Cortex of kidney (tissue), 1 donor: ENCODE measurements around the gene LIPG.

Source experiments
- DNase-seq: peaks from one replicate; lab custom pipeline; 2025; lab: John Stamatoyannopoulos, UW

Gene LIPG

DNA sequence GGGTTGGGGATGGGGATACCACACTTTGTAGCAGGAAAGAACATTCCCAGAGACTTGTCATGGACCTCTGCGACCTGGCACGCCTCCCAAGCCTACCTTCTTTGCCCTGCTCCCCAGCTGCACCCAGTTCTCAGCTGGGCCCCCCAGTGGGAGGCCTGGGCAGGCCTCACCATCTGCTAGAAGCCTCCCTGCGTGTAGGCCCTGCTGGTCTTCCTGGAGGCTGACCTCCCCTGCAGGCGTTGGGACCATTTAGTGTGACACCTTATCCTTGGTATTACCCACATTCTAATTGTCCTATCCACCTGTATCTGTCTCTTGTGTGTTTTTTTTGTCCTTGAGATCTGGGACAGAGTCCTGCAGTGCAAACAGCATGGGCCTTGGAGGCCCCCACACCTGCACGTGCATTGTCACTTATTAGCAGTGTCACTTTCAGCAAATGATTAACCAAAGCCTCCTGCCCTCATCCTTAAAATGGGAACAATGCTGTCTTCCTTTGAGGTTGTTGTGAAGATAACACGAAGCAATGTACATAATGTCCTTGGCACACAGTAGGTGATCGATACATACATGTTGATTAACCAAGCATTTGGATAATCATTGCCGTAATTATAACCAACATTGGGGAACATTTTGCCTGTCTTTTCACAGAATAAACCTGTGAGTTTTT lies 77.2 kb downstream of the LIPG start:
- no peak for DNase-seq

DNA sequence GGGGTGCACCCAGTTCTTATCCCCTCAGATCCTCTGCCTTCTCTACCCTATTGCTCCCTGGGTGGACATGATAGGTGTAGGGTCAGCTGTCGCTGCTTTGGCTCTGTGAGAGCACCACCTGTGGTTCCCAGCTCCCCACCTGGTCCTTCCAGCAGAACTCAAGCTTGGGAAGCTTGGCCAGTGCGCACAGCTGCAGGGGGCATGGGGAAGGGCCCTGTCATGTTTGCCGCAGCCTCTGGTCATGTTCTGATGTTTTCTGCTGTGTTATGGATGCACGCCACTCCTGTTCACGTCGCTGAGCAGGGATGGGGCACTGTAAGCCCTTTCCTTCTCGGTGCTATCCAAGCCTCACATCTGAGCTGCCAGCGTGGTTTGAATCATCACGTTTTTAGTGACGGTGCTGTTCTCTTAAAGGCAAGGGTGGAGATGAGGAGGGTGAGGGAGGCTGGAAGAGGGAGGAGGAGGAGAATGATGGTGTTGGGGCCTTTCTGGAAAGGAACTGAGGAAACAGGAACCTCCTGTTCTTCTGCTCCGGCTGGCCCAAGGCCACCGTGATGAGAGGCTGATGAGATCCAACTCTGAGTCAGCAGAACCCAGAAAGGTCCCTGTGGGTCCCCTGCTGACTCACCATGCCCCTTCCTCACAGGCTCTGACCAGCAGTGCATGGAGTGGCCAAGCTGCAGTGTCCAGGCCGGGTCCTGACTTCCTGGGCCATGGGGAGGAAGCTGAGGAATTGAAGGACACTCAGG lies 78.0 kb downstream of the LIPG start:
- DNase-seq: no peak

DNA sequence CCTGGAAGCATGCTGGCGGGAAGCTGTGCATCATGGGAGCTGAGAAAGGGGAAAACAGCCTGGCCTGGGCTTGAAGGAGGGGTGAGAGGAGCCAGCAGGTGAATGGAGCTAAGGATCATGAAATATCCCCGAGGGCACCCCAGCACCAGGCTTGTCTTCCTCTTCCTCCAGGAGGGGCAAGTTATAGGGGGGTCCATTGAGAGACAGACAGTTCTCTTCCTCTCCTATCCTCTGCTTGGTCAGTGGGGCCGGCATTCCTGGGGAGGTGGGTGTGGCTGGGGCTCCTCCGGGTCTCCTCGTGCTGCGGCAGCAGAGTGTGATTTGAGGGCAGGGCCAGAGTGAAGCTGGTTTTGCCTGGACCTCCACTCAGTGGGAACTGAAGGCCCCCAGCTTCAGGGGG lies 78.9 kb downstream of the LIPG start:
- DNase-seq: no peak

DNA sequence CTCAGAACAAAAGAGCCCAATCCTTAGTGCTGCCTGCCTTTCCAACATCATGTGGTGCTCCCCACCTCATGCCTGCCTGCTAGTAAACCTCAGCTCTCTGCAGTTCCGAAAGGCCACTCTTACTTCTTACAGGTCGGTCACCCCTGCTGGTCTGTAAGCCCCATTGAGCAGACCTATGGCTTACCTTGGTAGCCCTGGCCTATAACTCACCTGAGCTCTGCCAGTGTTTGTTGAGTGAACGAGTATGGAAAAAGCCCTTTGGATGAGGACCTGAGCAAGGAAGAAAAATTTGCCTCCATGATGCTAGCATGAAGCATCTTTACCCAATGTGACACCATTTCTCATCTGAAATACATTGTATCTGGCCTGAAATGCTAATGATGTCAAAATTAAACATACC lies 83.3 kb downstream of the LIPG start:
- no peak for DNase-seq

DNA sequence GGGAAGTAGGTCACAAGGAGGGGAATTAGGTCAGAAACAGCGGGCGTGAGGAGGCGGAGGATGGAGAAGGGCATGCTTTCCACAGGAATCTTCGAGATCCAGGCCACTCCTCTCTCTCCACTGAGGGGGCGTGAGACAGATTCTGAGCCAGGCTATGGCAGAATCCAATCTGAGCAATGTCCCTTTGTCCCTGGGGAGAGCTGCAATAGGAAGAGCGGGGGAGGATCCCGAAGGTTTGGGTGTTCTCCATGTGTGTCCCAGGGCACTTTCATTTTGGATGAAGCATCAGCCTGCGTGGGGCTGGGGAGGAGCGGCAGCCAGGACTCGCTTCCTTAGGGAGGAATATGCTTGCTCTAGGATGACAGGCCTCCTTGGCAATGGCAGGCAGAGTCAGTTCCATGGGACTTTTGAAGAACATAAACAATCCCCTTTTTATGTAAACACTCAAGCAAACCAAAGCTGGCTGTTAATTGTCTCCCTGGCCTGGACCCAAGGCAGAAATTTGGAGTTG lies 84.0 kb downstream of the LIPG start:
- DNase-seq: no peak

DNA sequence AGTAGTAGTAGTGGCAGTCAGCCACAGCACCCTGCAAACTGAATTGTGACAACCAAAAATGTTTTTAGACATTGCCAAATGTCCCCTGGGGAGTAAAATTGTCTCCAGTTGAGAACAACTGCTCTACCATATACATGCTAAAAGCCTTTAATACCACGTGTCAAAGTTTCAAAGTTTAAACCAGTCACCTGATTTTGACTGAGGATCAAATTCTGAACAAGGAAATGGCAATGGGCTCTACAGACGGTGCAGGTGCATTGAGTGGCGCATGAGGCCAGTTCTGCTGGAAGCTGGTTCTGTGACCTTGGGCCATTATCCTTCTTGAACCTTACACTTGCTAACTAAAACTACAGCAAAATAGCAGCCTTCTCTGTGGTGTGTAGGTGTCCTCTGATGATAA lies 85.0 kb downstream of the LIPG start:
- no peak for DNase-seq

DNA sequence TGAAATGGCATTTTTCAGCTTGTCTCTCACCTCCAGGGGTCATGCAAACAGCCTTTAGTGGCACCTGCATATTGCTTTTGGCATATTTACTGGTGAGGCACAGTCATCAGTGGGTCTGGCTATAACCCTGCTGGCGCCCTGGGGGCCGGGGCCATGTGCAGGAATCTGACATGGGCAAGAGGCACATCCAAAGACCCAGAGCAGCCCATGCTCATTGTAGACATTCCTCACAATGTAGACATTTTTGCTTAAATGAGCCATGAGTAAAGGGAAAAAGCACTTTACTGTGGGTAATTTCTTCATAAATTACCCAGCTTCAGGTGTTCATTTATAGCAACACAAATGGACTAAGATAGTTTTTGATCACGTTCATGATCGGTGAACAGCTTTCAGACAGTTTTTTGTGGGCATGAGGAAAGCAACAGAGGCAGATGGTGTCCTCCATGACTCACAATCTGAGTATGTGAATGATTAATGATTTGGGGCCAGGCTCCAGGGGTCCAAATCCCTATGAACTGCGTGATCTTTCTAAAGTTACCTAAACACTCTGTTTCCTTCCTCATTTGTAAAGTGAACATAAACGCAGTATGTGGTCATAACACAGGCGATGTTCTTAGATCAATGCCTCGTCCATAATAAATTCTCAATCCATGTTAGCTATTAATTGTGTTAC lies 85.8 kb downstream of the LIPG start:
- no peak for DNase-seq

DNA sequence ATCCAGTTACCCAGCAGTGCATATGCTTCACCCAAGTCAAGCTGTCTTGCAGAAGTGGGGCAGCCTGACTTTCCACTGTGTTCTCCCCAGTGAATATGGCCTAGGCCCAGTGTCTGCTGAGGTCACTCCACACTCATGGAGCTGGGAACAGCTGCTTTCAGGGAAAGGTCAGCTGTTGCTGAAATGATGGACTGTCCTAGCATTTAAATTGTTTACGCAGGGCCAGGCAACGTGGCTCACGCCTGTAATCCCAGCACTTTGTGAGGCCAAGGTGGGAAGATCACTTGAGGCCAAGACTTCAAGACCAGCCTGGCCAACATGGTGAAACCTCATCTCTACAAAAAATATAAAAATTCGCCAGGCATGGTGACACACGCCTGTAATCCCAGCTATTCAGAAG lies 86.5 kb downstream of the LIPG start:
- no peak for DNase-seq
